ENCODE measurements around the gene CCDC177.
"Not testable (repeated sequence)": the region's sequence is repeated elsewhere in the genome, so short reads cannot be mapped to it uniquely, and the experiment has no call there.

Gene CCDC177

DNA sequence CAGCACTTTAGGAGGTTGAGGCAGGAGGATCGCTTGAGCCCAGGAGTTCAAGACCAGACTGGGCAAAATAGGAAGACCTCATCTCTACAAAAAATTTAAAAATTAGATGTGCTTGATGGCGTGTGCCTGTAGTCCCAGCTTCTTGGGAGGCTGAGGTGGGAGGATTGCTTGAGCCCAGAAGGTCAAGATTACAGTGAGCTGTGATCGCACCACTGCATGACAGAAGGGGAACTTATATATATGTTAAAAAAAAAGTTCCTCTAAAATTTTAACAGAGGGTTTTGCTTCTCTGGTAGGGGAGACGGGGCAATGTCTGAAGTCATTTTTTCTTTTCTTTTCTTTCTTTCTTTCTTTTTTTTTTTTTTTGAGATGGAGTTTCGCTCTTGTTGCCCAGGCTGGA lies 24.8 kb upstream of the CCDC177 start:
- DNase-seq: not testable (repeated sequence)

DNA sequence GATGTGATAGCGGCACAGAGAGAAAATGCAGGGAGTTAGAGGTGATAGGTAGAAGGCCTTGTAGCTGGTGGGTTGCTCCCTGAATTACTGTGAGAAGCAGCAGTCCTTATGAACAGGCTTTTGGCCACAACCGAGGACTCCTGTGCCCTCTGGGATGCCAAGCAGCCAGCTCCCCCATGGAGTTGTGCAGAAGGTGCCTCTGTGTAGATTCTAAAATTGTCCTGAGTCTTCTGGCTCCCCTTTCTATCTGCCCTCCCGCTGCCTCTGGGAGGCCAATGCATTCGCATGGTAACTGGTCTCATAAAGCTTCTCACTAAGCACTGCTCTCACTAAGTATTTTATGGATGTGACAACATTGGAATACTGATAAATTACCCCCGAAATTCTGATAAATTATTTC lies 20.7 kb upstream of the CCDC177 start:
- no peak for DNase-seq

DNA sequence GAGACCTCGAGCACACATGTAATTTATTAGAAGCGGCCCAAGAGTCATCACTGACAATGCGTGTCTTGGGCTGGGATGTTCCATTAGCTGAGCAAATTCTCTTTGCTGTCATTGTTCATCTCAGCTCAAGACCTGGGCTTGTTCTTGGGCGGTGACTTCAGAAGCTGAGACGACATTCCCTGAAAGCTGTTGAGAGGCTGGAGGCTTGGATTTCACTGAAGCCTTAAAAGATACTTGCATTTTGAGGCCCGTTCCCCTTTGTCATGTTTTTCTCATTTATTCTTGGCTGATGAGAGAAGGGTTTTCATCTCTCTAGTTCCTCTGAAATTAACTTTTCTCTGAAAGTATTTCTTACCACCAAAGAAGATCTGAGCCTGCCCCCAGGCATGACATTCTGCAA lies 20.2 kb upstream of the CCDC177 start:
- no peak for DNase-seq

DNA sequence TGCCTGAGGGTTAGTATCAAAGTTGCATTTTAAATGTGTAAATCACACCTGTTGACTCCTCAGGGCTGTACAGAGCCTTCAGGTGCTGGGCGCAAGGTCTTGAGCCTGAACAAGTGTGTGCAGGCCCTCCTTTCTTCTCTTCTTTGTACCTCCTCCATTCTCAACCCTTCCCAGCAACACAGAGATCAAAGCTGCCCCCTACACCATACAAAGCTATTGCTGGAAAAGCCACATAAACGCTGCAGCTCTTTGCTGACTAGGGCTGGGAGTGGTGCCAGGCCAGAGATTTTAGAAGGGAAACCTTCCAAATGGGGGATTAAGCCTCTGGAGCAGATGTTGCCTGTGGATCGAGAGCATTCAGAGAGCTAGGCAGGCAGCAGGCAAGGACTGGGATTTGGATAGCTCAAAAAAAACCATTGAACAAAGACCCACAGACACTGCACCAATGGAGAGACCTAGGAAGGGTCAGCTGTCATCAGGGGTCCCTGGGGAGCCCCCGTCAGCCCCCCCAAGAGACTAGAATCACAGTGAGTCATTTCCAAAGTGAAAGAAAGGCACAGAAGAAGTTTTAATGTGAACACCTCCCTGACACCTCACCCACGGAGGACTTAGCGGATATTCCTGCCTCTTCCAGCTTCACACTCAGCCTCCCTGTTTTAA lies 18.5 kb upstream of the CCDC177 start:
- no peak for DNase-seq

DNA sequence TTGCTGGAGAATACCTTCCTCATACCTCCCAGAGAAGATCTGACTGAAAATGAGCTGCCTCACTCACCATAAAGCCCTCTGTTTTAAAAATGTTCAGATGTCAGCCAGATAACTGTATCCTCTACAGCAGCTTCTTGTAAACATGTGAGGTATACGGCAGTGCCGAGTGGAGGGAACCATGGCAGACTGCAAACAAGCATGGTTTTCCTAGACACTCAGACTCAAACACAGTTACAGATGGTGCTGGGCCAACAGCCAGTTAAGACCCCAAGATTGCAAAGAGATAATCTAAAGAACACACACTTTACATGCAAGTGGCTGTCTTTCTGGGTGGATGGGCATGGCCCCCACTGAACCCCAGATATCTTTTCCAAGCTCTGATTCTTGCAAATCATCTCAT lies 16.6 kb upstream of the CCDC177 start:
- no peak for DNase-seq

DNA sequence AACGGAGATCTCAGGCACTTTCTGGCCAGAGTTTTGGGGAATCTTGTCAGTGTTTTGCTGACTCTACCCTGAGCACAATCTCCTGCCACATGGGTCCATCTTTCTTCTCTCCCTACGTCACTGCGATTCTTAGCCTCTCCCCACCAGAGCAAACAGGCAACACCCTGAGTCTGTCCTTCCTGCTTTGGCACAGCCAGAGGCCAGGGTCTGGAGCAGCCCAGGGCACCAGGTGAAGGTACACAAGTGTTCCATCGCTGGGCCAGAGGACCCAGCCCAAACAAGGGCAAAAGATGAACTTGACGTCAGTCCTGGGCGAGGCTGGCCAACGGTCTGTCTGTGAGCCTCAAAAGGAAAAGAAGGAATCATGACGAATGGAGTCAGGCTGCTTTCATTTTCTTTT lies 12.7 kb upstream of the CCDC177 start:
- no peak for DNase-seq

DNA sequence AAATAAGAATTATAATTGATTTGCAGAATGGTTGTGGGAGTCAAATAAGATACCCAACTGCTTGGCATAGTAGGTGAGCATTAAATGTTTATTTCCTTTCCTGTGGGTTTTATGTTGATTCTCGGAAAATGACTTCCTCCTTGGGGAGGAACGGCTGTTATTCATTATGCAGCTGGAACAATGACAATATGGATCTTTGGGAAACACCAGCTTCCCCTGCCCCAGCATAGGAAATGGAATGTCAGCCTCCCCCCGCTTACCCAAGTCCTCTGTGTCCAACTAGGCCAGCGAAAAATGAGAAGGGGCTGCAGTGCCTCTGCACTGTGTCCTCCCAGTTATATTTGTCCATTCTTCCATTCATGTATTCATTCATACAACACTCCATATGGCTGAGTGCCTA lies 11.7 kb upstream of the CCDC177 start:
- no peak for DNase-seq

DNA sequence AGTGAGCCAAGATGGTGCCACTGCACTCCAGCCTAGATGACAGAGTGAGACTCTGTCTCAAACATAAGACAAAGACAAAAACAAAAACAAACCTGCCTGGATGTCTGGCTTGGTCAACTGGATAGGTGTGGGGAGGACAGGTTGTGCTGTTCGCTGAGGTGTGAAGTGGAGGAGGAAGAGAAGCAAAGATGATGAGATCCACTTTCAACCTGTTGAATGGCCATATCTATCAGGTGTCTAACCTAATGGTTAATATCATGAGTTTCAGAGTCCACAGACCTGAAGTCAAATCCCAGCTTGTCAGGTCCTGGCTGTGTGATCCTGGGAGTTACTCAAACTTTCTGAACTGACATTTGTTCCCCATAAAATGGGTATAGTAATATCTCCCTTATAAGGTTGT lies 9.7 kb upstream of the CCDC177 start:
- DNase-seq: no peak

DNA sequence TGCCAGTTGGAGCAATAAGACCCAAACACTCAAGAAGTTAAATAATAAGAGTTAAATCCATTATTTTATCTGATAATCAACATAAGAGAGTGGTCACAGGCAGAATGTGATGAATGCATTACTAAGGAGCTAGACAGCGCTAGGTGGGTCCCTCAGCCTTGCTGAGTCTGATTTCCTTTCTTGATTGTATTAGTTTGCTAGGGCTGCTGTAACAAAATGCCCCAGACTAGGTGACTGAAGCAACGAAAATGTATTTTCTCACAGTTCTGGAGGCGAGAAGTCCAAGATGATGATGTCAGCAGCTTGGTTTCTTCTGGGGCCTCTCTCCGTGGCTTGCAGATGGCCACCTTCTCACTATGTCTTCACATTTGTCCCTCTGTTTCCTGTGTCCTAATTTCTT lies 8.2 kb upstream of the CCDC177 start:
- no peak for DNase-seq

DNA sequence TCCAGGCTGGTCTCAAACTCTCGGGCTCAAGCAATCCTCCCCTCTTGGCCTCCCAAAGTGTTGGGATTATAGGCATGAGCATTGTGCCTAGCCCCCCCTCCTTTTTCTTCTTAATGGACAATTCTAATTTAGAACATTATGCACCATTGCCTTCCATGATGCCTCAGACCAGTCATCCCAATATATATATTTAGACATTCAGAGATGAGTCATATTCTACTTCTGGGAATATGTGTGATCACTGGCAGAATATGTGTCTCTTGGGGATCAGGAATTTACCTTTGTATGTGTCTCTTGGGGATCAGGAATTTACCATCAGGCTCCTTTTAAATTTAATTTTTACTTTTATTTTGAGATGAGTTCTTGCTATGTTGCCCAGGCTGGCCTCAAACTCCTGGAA lies 7.5 kb upstream of the CCDC177 start:
- DNase-seq: no peak

DNA sequence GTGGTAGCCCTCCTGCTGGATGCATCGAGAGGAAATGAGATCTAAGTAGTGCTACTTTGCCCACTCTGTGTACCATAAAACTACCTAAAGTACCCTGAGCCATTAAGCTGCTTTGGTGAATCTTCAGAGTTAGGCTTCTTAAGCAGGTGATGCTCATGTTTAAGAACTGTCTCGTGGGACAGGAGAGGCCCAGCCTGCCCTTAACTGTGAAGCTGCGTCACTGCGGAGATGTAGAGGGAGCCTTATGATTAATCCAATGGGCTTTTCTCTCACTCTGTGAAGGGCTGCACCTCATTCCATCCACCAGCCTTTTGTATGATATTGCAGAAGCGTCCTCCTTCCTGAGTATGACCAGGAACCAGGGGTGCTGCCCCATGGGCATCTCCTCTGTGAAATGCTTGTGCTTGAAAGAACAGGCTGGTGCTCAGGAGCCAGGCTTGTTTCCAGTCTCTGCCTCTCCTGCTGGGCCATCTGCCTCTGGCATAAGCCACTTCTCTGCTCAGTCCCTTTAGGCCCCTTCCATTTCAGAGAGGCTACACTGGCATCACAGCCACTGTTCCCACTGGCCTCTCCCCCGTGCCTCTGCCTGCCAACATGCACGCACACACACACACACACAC lies 6.8 kb upstream of the CCDC177 start:
- peak in 1 of 3 experiments; percentile 14 for DNase-seq

DNA sequence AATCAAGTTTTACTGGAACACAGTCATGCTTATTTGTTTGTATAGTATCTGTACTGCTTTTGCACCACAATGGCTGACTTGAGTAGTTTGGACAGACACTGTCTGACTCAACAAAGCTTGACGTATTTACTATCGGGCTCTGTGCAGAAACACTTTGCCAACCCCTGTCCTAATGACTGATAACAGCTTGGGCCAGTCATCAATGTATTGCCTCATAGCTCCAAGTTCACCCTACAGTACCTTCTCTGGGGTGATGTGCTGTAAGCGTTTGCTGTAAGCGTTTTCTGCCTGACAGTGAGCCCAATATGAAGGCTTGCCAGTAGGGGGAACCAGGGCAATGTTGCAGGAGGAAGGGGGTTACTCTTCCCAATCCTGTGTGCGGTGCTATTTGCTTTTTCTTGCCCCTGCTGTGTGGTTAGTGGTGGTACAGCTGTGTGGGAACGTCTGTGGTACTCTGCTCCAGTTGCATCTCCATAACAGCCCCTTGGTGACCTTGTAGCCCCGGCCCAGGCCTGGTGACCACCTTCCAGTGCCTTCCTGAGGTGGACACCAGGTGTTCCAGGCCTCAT lies 5.4 kb upstream of the CCDC177 start:
- peak; percentile 6 to 64 (median 48) for DNase-seq

DNA sequence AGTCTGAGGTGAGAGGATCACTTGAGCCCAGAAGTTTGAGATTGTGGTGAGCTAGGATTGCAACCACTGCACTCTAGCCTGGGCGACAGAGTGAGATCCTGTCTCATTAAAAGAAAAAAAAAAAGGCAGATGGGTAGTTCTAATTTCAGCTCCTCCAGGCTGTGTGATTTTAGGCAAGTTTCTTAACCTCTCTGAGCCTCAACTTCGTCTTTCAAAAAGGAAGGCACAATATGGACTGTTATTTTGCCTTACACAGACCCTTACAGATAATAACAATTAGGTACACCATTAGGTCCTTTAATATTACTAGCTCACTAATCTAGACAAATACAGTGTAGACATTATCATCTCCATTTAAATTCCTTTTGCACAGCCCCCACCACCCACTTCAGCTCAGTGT lies 4.8 kb upstream of the CCDC177 start:
- no peak for DNase-seq

DNA sequence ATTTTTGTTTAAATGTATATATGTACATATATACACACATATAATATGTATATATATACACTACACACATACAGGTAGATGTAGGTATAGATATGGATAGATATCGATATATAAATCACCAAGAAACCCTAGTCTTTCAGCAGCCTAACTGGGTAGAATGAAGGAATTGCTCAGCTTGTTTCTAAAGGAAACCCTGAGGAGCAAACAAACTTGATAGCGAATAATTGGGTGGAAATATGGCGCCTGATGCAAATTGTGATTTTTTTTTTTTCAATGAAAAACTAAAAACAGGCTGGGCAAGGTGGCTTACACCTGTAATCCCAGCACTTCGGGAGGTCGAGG lies 254 bp upstream of the CCDC177 start:
- DNase-seq: no peak

DNA sequence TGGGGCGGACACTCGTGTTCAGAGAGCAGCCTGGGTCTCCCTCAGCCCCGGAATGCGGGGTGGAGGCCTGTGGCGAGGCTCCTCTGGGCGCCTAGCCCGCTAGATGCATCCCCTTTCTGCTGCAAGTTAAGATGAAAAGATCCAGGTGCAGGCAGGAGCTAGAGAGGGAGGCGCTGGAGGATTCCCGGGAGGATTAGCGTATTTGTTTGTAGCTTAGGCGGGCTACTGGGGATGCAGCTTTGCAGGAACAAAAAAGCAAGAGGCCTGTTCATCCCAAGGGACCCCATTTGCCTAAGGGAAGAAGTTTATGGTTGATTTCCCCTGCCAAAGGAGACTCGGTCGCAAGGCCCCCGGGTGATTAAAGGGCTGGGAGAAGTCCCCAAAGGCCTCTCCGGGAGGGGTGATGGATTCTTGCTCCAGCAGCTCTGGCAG lies 824 bp downstream of the CCDC177 start:
- DNase-seq: peak; percentile 65 to 85 (median 85)

DNA sequence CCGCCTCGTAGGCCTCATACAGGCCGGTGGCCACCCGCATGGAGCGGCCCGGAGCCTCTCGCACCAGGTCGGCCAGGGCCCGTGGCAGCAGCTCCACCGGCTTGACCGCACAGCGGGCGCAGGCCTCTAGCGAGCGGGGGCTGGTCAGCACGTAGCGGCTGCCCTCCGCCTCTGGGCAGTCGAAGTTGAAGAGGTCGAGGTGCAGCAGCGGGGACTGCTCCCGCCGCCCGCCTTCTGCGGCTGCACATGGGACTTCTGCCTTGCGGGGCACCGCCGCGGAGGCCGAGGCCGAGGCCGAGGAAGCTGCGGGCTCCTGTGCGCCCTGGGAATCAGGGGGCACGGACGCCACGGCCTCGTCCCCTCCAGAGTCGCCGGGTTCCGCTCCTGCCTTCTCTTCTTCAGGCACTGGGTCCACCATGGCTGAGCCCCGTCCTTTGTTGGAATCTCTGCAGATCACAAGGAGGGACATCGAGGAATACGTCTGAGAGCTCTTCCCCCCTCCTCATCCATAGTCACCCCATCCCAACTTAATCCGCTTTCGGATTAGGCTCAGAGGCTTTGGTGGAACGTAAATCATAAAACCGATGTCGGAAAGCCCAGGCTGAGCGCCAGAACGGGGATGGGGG lies 1.4 kb downstream of the CCDC177 start:
- peak in 1 of 3 experiments; percentile 27 for DNase-seq

DNA sequence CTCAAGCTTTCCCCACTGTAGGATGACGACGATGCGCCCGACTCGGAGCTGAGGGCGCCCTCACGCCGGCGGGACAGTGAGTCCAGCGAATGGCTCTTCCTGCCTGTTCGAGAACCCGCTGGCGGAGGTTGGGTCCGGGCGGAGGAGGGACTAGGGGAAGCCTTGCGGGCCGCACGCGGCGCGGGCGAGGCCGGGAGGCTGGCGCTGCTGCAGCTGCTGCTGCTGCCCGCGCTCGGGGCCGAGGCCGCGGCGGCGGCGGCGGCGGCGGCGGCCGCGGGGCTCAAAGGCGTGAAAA lies 1.9 kb downstream of the CCDC177 start:
- DNase-seq: no peak

DNA sequence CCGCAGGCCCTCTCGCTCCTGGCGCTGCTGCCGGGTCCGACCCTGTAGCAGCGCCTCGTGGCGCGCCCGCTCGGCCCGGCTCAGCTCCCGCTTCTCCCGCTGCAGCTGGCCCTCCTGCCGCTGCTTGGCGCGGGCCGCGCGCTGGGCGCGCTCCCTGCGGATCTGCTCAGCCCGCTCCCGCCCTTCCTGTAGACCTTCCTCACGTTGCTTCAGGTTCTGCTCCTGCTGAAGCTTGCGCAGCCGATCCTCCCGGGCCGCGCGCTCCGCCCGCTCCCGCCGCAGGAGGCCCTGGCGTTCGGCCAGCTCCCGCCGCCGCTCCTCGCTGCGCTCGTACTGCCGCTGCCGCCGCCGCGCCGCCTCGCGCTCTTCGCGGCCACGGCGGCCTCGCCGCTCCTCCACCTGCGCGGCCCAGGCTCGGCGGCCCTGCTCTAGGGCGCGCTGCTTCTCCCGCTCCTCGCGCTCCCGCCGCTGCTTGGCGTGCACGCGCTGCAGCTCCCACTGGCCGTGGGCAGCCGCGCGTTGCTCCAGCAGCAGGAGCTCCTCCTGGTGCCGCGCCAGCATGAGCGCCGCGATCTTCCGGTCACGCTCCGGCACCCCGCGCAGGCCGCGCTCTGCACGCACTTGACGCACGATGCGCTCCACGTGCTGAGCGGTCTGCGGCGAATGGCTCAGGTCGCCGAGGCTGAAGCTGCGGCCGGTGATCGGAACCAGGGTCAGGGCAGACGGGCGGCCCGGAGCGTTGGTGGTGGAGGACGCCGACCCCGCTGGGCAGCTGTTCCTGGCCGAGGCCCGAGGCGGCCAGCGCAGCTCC lies 2.4 kb downstream of the CCDC177 start:
- peak; percentile 57 to 88 (median 84) for DNase-seq

DNA sequence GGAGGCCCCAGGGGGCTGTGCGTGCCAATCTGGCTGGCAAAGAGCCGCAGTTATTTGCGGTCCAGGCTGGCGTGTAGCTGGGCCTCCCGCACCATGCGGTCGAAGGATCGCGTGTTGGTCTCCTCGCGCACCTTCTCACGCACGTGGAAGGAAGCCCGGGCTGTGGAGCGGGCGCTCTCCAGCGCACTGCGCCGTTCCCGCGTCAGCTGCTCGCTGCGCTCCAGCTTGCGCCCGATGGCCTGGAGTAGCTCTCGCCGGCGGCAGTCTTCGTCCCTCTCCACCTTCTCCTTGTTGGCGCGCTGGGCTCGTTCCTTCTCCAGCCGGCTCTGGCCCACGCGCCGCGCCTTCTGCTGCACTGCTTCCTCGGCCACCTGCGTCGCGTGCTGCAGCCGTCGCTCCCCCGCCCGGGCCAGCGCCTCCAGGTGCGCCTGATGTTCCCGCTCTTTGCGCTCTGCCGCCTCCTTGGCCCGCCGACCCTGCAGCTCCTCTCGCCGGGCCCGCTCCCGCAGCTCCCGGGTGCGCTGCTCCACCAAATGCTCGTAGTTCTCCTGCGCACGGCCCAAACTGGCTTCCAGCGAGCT lies 3.1 kb downstream of the CCDC177 start:
- peak in 2 of 3 experiments; percentile 84 to 88 for DNase-seq

DNA sequence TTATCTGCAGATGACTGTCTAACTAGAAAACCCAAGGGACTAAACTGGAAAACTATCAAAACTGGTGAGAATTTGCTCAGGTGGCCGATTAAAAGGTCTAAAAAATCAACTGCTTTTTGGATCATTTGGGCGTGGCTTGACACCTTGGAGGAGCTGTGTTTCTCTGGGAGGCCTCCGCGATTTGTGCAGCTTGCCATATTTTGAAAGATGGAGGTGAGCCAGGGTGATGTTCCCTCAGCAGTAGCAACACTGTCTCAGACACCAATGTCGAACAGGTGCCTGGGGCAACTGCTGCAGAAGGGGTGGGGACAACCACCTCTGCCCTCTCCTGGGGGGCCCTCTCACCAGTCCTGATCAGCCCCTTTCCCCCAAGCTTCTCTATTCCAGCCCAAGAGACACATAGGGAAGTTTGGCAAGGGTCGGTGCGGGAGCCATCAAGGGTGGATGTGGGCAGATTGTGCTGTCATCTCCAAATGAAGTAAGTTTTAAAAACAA lies 3.8 kb downstream of the CCDC177 start:
- no peak for DNase-seq

DNA sequence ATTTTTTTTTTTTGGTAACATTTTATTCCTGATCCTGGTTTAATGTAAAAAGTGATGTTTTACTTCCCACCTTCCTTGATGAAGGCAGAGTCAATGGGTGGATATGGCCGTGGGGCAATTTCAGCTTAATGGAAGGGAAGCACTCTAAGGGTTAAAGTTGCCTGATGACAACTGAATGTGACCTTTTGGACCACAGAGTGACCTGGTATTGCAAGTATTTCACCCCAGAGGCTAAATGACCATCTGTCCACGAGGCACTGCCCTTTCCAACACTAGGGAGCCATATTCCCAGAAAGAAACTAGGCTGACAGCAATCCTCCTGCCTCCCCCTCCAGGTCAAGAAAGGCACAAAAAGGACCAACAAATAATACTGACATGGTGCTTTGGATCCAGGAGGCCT lies 4.8 kb downstream of the CCDC177 start:
- DNase-seq: no peak

DNA sequence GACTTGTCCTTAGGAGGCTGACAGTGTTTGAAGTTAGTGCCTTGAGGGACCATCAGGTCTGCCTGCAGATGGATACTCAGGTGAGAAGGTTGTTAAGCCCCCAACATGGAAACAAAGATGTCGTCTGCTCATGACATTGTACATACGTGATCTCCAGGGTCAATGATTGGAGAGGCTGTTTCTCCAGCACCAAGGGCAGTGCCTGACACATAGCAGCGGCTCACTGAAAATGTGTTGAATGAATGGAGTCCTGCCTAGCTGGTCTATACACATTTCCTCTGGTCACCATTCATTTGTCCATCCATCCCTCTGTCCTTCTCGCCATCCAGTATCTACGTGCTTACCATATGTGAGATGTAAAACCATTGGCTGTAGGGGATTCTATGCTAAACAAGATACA lies 7.1 kb downstream of the CCDC177 start:
- DNase-seq: no peak

DNA sequence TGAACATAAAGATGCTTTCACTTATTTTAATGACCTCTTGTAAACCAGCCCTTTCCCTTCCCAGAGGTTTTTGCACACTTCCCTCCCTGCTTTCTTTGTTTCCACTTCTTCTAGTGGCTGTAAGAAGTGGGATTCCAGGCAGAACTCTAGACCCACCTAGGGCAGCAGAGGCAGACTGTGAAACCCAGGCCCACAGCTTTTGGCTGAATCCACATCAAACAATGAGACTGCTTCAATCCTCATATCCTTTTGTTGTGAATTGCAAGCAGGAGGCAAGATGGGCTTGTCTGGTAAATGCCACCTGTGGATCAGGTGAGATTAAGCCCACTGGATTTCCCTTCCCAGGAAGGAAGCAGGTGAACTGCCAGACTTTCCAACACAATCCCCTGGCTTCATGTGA lies 12.8 kb downstream of the CCDC177 start:
- DNase-seq: peak in 1 of 3 experiments; percentile 13
